Measurements from ENCODE around the gene PREB.
A peak's percentile ranks its signal among the peaks of the same experiment; 100 is the strongest.
"Not testable (repeated sequence)": the region's sequence is repeated elsewhere in the genome, so short reads cannot be mapped to it uniquely, and the experiment has no call there.

PREB gene

DNA sequence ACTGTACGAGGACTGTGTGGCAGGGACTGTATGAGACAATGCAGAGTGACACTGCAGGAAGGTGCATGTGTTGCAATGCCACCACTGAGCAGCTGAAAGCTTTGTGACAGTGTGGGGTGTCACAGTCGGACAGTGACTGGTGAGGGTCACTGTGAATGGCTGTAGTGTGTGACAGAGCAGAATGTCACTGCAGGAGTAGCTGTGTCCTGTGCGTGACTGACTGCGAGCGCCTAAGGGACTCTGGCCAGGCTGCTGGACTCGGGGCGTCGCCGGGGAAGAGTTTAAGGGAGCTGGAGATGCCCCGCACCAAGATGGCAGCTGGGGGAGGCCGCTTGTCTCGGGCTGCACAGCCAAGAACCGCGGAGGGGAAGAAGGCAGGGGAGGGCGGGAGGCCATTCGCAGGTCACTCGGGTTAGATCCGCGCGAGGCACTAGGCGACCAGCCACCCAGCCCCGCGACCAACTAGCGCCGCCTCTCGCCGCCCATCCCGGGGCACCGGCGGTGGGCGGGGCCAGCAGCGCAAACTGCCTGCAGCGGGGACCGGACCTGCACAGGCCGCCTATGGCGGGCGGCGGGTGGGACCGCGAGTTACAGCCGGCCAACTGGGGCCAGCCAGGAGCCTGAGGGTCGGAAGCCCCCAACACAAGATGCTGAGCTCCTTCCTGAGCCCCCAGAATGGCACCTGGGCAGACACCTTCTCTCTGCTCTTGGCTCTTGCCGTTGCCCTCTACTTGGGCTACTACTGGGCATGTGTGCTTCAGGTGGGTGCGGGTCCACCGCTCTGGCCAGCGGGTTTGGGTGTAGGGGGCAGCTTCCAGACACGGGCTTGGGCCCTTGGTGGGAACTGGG lies 10.9 kb downstream of the PREB start, which contains the start of gene ABHD1:
ABHD1 (plus strand) TSS at position 514 of the 849 bp plus-strand sequence; CDS start at position 648, 134 bp downstream.
- peak; percentile 79 for DNase-seq

DNA sequence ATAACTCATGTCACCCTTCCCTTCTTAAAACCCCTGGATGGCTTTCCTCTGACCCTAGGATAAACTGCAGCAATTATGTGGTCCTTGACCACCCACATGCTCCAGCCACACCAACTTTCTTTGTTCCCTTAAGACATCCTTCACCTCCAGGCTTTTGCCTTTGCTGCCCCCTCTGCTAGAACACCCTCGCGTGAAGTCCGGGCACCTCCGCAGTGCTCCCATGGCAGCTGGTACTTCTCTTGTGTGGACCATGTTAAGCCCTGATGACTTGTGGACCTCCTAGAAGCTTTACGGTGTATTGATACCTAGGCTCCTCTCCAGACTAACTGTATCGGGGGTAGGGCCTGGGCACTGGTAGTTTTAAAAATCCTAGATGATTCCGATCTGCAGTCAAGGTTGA lies 11.6 kb downstream of the PREB start:
- no peak for DNase-seq

DNA sequence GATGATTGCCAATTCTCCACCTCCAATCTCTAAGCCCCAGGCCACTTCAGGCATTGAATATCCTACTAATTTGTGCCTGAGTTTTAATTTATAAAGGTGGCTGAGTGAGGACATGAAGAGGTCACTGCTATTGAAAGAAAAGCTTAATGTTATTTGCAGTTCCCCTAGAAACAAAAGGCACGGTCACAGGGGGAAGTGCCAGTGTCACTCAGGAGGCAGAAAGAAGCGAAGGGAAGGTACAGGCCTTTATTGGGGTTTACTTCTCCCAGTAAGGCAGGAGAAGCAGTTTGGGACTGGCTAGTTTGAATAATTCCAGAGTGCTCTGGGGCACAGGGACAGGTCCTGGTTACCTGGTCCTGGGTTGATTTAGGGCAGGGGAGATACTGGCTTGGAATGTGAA lies 12.5 kb downstream of the PREB start:
- no peak for DNase-seq

DNA sequence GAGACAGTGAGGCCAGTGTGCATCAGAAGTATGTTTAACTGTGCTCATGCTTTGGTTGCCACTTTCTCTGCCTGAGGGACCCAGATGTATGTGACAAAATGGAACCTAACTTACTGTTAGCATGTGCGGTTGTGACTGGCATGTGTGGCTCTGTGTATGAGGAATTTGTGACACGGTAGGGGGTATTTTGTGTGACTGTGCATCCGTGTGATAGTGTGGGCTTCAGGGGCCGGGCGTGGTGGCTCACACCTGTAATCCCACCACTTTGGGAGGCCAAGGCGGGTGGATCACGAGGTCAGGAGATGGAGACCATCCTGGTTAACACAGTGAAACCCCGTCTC lies 15.1 kb downstream of the PREB start:
- not testable (repeated sequence) for DNase-seq

DNA sequence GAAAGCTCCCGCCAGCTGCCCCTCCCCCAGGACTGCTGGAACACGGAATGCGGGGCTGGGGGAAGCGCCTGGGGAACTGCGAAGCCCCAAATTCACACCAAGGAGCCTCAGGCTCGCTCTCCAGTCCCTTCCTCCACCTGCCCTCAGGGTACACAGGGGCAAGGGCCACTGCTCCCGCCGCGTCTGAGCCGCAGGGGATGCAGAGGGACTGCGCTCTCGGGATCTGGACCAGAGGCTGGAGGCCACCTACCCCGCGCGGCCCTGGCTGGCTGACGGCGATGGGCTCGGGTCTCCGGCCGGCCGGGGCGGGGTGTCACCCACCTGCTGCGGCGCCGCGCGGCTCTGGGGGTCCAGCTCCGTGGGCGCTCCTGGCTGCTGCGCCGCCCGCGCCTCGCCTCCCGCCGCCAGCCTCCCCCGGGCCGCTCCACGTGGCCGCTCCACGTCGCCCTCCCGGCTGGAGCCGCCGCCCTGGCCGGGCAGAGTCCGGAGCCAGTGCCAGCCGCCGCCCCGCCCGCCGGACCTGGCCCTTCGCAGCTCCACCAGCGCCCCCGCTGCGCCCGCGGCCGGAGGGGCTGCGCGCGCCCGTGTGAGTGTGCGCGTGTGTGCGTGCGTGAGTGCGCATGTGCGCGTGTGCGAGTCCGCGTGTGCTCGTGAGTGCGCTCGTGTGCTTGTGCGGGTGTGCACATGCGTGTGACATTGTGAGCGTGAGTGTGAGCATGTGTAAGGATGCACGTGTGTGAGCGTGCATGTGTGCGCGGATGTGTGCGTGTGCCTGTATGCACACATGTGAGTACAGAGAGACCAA lies 15.7 kb downstream of the PREB start, which contains the start of gene CGREF1:
CGREF1 (minus strand) TSS at position 604 of the 805 bp plus-strand sequence. CDS start 14,762 bp downstream, outside the sequence.
- DNase-seq = no peak

DNA sequence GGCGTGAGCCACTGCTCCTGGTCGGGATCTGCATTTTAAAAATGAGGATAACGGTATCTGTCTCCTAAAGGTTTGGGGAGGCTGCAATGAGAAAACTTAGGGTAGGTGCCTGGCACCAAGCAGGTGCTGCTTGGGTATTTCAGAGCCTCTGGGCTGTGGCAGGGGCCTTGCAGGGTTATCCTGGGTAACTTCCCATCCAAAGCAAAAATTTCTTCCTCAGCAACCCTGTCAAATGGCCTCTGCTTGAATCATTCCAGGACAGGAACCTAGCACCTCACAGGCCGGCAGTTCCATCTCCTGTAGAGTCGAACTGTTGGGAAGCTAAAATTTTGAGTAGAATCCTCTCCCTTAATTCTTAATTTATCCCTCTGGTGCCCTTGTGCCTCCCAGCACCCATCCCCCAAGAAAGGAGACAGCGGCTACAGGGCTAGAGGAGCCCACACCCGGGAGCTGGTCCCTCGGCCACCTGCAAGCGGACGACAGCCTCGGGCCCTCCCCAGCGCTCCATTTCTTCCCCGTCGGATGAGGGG lies 16.4 kb downstream of the PREB start:
- DNase-seq = no peak

DNA sequence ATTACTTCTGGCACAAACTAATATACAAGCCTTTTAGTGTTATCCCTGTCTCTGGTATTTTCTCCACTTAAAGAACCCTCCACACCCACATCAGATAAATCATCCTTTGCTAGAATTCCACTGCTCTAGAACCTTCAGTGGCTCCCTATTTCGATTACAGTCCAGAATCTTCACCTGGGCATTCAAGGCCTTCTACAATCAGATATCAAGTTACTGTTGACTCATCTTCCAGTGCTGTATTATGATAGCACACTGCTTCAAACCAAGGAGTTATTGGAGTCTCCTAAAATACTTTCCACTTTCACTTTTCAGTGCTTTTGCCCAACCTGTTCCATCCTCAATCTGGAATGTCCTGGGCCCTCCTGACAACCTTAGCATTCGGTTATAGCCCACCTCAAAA lies 18.9 kb downstream of the PREB start:
- no peak for DNase-seq

DNA sequence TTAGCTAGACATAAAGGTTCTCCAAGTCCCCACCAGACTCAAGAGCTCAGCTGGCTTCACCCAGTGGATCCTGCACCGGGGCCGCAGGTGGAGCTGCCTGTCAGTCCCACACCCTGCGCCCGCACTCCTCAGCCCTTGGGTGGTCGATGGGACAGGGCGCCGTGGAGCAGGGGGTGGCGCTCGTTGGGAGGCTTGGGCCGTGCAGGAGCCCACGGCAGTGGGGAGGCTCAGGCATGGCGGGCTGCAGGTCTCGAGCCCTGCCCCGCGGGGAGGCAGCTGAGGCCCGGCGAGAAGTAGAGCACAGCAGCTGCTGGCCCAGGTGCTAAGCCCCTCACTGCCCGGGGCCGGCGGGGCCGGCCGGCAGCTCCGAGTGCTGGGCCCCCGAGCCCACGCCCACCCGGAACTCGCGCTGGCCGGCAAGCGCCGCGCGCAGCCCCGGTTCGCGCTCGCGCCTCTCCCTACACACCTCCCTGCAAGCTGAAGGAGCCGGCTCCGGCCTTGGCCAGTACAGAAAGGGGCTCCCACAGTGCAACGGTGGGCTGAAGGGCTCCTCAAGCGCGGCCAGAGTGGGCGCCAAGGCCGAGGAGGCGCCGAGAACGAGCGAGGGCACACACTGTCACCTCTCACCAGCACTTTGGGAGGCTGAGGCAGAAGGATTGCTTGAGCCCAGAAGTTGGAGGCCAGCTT lies 22.9 kb downstream of the PREB start:
- DNase-seq = not testable (repeated sequence)

DNA sequence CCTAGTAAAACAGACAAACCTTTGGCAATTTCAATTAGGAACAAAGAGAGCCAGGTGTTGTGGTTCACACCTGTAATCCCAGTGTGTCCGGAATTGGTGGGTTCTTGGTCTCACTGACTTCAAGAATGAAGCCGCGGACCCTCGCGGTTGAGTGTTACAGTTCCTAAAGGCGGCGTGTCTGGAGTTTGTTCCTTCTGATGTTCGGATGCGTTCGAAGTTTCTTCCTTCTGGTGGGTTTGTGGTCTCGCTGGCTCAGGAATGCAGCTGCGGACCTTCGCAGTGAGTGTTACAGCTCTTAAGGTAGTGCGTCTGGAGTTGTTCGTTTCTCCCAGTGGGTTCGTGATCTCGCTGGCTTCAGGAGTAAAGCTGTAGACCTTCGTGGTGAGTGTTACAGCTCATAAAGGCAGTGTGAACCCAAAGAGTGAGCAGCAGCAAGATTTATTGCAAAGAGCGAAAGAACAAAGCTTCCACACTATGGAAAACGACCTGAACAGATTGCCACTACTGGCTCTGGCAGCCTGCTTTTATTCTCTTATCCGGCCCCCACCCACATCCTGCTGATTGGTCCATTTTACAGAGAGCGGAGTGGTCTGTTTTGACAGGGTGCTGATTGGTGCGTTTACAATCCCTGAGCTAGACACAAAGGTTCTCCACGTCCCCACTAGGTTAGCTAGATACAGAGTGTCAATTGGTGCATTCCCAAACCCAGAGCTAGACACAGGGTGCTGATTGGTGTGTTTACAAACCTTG lies 23.7 kb downstream of the PREB start:
- DNase-seq = not testable (repeated sequence)

DNA sequence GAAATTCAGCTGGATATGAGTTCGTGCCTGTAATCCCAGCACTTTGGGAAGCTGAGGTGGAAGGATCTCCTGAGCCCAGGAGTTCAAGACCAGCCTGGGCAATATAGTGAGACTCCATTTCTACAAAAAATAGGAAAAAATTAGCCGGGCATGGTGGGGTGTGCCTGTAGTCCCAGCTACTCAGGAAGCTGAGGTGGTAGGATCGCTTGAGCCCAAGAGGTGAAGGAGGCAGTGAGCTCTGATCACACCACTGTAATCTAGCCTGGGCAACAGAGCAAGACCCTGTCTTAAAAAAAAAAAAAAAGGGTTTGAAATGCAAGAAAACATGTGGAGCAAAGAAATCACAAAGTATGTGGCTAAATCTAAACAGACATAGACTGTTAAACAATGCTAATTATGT lies 25.4 kb downstream of the PREB start:
- no peak for DNase-seq

DNA sequence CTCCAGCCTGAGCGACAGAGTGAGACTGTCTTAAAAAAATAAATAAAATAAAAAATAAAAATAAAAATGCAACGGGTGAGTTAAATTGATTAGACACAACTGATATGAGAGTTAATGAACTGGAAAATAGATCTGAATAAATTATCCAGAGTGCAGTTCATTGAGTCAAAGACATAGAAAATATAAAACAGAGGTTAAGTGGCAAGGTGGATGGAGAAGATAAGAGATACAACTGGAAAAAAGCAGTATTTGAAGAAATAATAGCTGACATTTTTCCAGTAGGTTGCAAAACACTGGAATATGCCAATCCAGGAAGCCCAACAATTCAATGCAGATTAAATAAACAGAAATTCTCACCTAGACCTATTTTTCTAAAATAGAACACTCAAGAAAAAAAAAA lies 26.2 kb downstream of the PREB start:
- DNase-seq = no peak

DNA sequence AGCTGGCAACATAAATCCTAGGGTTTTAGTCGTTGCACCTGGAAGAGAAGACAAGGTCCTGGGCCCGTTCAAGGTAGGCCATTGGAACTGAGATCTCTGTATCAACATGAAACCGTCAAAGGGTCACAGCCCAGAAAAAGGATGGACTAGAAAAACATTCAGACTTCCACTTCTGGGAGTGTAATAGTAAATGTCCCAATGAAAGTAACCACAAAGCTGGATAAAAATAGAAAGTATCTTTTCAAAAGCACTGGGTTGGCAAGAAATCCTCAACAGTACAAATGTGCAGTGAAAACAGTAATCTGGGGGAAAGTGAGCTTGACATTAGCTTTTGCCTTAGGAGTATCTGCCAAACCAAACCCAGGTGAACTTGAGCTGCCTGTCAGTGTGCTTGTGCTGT lies 28.5 kb downstream of the PREB start:
- no peak for DNase-seq

DNA sequence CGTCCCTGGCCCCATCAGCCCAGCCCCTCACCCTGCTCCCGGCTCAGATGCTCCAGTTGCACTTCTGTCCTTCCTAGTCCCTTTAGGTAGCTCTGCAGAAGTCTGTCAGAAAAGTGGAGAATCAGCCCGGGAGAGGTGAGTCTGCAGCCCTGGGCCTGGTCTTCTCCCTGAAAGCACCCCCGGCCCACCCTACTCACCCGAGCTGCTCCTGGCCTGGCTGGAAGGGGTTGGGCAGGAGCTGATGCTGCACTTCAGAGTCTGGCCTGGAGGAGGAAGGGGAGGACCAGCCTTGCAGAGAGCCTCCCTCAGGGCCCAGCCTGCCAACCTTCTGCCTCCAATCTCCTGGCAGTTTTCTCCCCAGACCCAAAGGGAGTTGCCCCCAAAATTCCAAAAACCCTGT lies 32.1 kb downstream of the PREB start:
- no peak for DNase-seq

DNA sequence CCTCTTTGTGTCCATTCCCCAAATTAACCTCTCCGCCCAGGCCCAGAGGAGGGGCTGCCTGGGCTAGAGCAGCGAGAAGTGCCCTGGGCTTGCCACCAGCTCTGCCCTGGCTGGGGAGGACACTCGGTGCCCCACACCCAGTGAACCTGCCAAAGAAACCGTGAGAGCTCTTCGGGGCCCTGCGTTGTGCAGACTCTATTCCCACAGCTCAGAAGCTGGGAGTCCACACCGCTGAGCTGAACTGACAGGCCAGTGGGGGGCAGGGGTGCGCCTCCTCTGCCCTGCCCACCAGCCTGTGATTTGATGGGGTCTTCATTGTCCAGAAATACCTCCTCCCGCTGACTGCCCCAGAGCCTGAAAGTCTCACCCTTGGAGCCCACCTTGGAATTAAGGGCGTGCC lies 34.4 kb downstream of the PREB start:
- DNase-seq = no peak

DNA sequence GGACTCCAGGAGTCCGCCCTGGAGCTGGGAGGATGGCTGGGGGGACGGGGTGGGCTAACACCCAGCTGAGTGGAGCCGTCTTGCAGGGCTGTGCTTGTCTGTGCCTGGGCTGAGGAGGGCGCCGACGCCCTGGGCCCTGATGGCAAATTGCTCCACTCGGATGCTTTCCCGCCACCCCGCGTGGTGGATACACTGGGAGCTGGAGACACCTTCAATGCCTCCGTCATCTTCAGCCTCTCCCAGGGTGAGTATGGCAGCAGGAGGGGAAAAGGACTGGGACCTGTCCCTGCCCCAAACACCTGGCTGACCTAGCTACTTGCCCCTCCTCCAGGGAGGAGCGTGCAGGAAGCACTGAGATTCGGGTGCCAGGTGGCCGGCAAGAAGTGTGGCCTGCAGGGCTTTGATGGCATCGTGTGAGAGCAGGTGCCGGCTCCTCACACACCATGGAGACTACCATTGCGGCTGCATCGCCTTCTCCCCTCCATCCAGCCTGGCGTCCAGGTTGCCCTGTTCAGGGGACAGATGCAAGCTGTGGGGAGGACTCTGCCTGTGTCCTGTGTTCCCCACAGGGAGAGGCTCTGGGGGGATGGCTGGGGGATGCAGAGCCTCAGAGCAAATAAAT lies 35.0 kb downstream of the PREB start:
- no peak for DNase-seq

DNA sequence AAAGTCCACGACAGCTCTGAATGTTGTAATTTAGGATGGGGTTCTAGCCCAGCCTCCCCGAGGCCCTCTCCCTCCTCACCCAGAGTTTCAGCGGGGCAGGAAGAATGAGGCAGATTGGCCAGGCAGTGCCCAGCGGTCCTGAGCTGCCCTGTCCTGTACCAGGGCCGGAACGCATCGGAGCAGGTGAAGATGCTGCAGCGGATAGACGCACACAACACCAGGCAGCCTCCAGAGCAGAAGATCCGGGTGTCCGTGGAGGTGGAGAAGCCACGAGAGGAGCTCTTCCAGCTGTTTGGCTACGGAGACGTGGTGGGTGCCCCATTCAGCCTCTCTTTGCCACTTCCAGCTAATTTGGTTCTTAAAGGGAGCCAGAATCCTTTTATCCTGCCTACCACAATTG lies 37.1 kb downstream of the PREB start:
- no peak for DNase-seq

DNA sequence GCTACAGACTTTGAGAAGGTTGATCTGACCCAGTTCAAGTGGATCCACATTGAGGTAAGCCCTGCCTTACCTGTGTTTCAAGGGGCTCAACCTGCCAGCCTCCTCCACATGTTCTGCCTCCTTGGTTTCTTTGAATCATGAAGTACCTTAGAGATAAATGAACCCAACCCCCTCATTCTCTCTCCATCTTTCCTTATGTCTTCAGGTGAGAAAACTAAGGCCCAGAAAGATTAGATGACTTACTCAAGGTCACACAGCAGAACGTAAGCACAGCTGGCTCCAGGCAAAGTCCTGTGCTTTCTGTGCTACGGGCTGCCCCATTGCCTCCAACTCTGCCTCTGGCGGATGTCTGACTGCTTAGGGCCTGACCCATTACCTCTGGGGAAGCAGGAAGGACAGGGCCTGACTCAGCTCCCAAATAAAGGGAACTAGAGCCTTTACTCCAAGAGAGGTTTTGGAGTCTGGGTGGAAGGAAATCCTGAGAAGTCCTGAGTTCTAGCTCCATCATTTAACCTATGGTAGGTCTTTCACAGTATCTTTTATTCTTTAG lies 37.6 kb downstream of the PREB start:
- DNase-seq = no peak

DNA sequence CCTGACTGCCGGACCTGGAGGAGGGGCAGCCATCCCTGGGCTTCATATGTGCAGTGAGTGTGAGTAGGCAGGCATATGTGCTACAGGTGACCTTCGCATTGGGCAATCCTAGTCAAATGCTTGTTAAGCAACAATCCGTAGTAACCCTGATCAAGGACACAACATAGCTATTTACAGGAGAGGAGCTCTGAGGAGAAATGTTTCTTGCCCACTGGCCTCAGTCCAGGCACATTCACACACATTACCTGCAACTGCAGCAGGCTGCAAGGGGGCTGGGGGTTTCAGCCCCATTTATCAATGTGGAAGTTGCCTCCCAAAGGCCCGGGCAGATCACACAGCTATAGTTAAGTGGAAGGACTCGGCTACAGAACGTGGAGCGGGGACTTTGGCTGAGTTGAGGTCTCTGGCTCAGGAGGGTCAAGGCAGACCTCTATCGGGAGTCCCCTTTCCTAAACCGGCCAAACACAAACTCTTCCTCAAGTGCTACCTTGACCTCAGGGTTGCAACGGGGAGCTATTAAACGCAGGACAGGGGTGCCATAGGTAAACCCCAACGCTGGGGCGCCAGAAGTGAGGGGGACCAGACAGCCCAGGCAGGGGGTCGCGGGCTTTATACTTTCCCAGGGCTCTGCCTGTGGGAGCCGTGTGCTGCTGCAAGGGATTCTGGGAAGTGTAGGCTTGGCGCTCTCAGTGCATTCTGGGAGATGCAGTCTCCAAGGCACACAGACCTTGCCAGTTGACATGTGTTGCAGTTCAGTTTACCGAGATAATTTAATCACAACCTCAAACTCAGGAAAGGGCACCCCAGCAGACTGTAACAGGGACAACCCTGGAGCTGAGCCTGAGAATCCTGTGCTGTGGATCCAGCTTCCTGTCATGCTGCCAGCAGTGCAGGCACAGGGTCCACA lies 38.4 kb downstream of the PREB start:
- peak; percentile 61 for DNase-seq

DNA sequence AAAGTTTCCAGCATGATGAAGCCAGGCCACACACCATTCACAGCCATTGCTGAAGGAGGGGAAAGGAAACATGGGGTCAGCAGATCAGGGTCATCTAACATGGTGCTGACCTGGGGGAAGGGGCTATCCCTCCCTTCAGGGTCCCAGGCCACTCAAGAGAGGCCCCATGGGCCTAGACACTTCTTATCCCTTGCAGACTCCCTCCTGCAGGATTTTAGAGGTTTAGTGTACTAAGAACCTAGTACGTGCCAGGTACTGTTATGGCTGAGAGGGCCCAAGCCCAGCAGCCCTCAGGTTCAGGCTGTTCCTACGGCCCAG lies 39.0 kb downstream of the PREB start:
- DNase-seq = no peak

DNA sequence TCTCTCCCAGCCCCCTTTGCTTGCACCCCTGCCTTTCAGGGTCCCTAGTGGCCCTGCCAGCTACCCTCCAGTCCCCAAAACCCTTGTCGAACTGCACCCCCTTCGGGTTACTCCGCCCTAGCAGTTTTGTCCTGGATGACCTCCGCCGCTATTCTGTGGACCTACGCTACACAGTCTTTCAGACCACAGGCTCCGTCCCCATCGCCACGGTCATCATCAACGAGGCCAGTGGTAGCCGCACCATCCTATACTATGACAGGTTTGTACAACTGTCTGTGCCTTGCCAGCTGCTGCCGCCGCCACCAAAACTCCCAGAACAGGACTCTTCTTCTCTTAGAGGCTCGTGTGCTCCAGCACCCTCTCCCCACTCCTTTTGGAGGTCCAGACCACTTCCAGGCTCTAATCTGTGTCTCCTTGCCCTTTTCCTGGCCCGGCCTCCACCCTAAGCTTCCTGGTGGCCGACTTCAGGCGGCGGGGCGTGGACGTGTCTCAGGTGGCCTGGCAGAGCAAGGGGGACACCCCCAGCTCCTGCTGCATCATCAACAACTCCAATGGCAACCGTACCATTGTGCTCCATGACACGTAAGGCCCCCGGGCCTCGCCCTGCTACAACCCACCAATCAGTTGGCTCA lies 40.0 kb downstream of the PREB start:
- no peak for DNase-seq

Data from CD4-positive, alpha-beta T cell treated with Interleukin-17A for 1 hour (primary cell).